HEK293 (cell line): Measurements from ENCODE around the gene GALNT16.

Experiments used
- KLF17 ChIP-seq: fragments of 450-650 bp; formaldehyde crosslinking; IDR thresholded peaks from 2 replicates; pipeline ENCODE4 v1.5.1; 2016; ENCODE audit warnings: missing biosample characterization, missing genetic modification characterization
- ZNF514 ChIP-seq: fragments of 450-650 bp; formaldehyde crosslinking; IDR thresholded peaks from 2 replicates; pipeline ENCODE4 v1.5.1; 2016; ENCODE audit warnings: missing biosample characterization, missing genetic modification characterization
- ZNF623 ChIP-seq: fragments of 450-650 bp; formaldehyde crosslinking; IDR thresholded peaks from 2 replicates; pipeline ENCODE4 v1.5.1; 2016; ENCODE audit warnings: missing biosample characterization, missing genetic modification characterization
- TF ChIP-seq, protein P1 (sequence below): fragments of 450-650 bp; formaldehyde crosslinking; IDR thresholded peaks from 2 replicates; pipeline ENCODE4 v1.5.1; 2016; ENCODE audit warnings: missing biosample characterization, missing genetic modification characterization

DNA sequence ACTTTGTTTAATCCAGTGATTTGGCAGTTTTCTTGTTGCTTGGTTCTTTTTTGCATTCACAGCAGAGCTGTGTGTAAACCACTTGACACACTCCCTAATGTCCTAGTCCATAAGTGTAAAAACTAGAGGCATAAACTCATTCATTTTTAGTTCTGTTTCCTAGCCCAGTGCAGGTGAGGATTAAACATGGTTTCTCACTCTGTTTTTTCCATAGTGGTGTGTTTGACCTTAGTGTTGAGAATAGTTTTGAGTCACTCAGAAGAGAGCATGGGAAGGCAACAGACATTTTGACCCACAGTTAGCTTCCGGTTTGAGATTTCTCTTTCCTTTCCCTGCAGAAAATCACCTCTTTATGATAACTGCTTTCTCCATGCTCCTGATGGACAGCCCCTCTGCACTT lies 24.2 kb upstream of the GALNT16 start:
- no peak for TF ChIP-seq KLF17
- TF ChIP-seq ZNF514 (tag by site-specific recombination): no peak
- TF ChIP-seq, protein P1, sequence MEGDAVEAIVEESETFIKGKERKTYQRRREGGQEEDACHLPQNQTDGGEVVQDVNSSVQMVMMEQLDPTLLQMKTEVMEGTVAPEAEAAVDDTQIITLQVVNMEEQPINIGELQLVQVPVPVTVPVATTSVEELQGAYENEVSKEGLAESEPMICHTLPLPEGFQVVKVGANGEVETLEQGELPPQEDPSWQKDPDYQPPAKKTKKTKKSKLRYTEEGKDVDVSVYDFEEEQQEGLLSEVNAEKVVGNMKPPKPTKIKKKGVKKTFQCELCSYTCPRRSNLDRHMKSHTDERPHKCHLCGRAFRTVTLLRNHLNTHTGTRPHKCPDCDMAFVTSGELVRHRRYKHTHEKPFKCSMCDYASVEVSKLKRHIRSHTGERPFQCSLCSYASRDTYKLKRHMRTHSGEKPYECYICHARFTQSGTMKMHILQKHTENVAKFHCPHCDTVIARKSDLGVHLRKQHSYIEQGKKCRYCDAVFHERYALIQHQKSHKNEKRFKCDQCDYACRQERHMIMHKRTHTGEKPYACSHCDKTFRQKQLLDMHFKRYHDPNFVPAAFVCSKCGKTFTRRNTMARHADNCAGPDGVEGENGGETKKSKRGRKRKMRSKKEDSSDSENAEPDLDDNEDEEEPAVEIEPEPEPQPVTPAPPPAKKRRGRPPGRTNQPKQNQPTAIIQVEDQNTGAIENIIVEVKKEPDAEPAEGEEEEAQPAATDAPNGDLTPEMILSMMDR (tag by site-specific recombination): no peak
- no peak for TF ChIP-seq ZNF623 (tag by site-specific recombination)
